GM19324 (cell line): ENCODE data around the gene RRP1B.
"Not testable (repeated sequence)": the region's sequence is repeated elsewhere in the genome, so short reads cannot be mapped to it uniquely, and the experiment has no call there.

Experiments used
- ATAC-seq: cut with Tn5 transposase; IDR thresholded peaks from one replicate; pipeline ENCODE4 v1.9.1; 2021; ENCODE audit warnings: mild to moderate bottlenecking, moderate library complexity; ENCODE audit not compliant: unreplicated experiment, low FRiP score

The RRP1B gene

GRCh38 chr21:43697758-43698643 is 38.6 kb downstream of the RRP1B start:
- ATAC-seq, result no peak

DNA sequence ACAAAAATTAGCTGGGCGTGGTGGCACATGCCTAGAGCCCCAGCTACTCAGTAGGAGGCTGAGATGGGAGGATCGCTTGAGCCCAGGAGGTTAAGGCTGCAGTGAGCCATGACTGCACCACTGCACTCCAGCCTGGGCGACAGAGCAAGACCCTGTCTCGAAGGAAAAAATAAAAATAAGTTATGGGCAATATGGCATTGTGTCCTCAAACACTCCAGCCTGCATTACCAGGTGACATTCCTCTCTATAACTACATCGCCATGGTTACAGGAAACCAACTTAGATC is 40.1 kb downstream of the RRP1B start:
- ATAC-seq, result not testable (repeated sequence)

DNA sequence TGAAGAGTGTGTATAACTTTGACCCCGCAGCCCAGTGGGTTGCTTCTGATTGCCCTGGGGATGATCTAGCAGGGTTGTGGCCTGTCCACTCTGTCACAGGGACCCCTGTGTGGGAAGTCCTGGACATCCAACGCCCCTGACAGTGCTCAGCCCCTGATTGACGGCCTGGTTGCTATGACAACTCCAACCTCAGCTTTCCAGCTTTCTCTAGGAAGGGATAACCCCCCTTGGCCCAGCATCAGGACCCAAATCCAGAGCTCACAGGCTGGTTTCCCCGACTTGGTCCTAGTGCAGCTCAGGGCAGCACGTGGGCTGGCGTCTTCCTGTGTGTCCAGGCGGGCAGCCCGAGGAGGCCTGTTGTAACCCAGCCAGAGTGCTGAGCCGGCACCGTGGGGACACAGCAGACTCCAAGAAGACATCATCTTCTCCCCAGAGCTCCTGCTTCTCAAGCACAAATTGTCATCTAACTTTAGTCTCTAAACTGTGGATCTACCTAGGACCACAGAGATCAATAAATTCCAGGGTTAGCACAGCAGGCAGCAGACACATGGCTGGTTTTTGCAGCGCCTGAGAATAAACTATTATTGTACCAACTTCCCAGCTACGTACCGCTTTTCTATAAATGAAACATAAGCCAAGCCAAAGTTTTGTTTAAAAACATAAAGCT is 40.7 kb downstream of the RRP1B start:
- ATAC-seq, result no peak

GRCh38 chr21:43701936-43702784 is 42.8 kb downstream of the RRP1B start:
- no peak for ATAC-seq

- ATAC-seq, result no peak
Observed at GRCh38 chr21:43702785-43703034, 43.4 kb downstream of the RRP1B start.

- no peak for ATAC-seq
Observed at GRCh38 chr21:43703035-43703880, 43.9 kb downstream of the RRP1B start.

DNA sequence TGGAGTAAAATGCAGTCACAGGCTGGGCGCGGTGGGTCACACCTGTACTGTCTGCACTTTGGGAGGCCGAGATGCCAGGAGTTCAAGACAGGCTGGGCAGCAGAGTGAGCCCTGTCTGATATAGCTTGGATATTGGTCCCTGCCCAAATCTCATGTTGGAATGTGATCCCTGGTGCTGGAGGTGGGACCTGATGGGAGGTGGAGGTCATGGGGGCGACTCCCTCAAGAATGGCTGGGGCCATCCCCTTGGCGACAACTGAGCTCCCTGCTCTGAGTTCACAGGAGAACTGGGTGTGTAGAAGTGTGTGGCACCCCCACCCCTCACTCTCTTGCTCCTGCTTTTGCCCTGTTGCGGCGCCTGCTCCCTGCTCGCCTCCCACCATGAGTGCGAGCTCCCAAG is 48.1 kb downstream of the RRP1B start:
- no peak for ATAC-seq

DNA sequence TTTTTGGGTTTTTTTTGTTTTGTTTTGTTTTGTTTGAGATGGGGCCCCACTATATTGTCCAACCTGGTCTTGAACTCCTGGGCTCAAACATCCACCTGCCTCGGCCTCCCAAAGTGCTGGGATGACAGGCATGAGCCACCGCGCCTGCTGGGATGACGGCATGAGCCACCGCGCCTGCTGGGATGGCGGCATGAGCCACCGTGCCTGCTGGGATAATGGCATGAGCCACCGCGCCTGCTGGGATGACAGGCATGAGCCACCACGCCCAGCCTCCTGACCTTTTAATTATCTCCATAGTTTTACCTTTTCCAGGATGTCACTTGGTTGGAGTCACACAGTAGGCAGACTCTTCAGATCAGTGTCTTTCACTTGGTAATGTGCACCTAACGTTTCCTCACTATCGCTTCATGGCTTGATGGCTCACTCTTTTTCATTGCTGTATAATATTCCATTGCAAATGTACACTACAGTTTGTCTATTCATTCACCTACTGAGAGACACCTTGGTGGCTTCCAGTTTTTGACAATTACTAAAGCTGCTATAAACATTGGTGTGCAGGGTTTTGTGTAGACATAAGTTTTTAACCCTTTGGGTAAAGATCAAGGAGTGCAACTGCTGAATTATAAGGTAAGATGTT is 49.5 kb downstream of the RRP1B start:
- ATAC-seq, result no peak

DNA sequence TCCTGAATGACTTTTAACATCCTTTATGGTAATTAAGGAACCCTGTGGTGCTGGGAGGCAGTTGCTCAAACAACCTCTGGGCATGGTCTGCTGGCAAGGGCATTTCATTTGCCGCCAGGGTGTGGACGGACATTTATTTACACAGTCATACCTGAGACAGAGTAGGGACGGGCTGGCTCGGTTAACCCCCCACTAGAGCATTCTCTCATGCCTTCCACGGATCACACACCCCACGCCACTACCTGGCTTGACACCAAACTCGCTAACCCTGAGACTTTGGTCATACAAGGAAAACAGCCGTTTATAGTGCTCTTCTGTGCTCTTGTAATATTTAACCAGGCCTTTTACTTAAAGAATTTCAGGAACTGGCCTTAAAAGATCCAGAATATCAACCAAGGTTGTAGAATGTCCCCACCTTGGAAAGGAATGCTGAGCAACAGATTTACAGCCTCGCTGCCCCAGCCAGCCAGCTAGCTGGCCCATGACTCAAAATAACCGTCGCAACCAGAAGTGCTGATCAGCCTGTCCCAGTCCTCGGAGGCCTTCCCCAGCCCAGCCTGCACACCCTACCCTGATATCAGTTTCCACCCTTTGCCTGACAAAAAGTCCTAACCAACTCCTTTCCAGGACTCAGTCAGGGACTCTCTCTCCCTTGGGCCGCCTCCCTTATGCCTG is 53.0 kb downstream of the RRP1B start:
- no peak for ATAC-seq

GRCh38 chr21:43713123-43713522 is 53.8 kb downstream of the RRP1B start:
- ATAC-seq, result not testable (repeated sequence)

GRCh38 chr21:43716376-43717165 is 57.2 kb downstream of the RRP1B start:
- no peak for ATAC-seq

GRCh38 chr21:43717166-43717853 is 58.0 kb downstream of the RRP1B start:
- no peak for ATAC-seq

- no peak for ATAC-seq
Observed at GRCh38 chr21:43717967-43718871, 58.9 kb downstream of the RRP1B start.

GRCh38 chr21:43718872-43719747 is 59.8 kb downstream of the RRP1B start, which contains the start of gene PDXK:
TSS of gene PDXK (plus strand) at chr21:43719129. CDS start at chr21:43719295, 166 bp downstream.
- ATAC-seq, result peak; percentile 81

DNA sequence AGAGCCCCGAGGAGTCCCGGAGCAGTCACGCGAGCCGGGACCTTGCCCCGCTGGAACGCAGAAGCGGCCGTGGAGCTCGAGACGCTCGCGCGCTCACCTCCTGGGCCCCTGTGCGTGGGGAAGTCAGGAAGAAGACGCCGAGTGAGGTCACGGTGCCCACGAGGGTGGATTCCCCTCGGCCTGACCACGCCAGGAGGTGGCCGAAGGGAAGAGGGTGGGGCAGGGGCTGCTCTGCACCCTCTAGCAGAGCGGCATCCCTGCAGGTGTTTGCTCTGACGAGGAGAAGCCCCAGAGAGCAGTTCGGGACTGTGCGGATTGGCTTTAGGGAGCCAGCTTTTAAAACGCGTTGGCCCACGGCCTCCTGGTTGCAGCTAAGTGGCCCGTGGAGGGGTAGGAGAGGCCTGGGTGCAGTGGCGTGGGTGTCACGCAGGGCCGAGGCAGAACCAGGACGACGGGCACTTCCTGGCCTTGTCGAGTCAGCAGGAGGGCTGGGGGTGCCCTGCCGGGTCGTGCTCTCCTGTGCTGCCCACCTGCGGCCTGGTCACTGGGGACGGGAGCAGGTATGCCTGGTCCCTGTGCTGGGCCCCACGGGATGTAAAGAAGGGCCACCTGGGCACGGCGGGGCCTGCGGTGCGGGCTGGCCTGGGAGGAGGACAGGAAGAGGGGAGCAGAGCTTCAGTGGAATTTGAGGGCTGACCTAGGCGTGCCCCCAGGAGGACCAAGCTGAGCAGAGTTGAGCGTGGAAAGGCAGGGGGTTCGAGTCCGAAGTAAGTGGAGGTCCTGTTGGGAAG is 60.6 kb downstream of the RRP1B start:
- no peak for ATAC-seq
